ENCODE data around the gene SGCD. TPM values are rescaled to one million over a fixed set of nuclear protein-coding genes. Genes with fewer than 3 reads are reported as not detected.

The SGCD gene
- total RNA-seq, 1 experiment from 2014 or later = not detected

DNA sequence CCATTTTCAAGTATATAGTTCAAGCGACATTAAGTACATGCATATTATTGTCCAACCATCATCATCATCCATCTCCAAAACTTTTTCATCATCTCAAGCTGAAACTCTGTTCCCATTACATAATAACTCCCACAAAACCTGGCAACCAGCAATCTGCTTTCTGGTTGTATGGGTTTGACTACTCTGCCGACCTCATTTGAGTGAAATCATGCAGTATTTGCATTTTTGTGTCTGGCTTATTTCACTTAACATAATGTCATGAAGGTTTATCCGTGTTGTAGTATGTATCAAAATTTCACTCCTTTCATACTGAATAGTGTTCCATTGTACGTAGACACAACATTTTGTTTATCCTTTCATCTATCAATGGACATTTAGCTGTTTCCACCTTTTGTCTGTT is 74.8 kb downstream of the SGCD start:
- Histone ChIP-seq H2AFZ (ENCODE audit: low read depth, low read length, poor library complexity, severe bottlenecking) (no peak overlapping the region), H3K9me2 (ENCODE audit: insufficient read depth) (no peaks in the 10 kb centered on the region), H3K79me2 (ENCODE audit: insufficient read depth, low read length) (no peaks in the 10 kb centered on the region), H3K9ac (ENCODE audit: low read length) (no peak overlapping the region), H3K4me1 (ENCODE audit: control insufficient read depth in 1 of 2, insufficient read depth in 2 of 2, low read length in 2 of 2) (no peaks in the 10 kb centered on the region), H3K9me3 (ENCODE audit: control insufficient read depth in 1 of 2, insufficient read depth in 1 of 2, low read depth in 1 of 2, low read length in 2 of 2) (no peaks in the 10 kb centered on the region), H3K27ac (ENCODE audit: low read depth, low read length) (no peak overlapping the region), H3K27me3 (ENCODE audit: insufficient read depth, low read length) (no peaks in the 10 kb centered on the region), H3K36me3 (ENCODE audit: control insufficient read depth in 1 of 2, insufficient read depth in 2 of 2, low read length in 2 of 2) (no peaks in the 10 kb centered on the region), H3K4me3 (replicated peaks in 1 of 2; ENCODE audit: low read depth in 1 of 2, low read length in 2 of 2) (no peak overlapping the region), H4K20me1 (ENCODE audit: insufficient read depth) (no peaks in the 10 kb centered on the region), H3K4me2 (ENCODE audit: low read length) (no peak overlapping the region)
- intact Hi-C loops (cut with micrococcal nuclease) = no loop called here
- CTCF ChIA-PET = no interaction called here
- ATAC-seq (no peak), DNase-seq (ENCODE audit: low read depth, low spot score) (no peak)
- RAD21 ChIA-PET (ENCODE audit: low non-redundant PET in 1 of 2, low total read pairs in 2 of 2, uncharacterized antibody in 2 of 2, unreplicated experiment in 2 of 2) = no interaction called here
- POLR2A ChIA-PET = no interaction called here
- TF ChIP-seq, protein P1, sequence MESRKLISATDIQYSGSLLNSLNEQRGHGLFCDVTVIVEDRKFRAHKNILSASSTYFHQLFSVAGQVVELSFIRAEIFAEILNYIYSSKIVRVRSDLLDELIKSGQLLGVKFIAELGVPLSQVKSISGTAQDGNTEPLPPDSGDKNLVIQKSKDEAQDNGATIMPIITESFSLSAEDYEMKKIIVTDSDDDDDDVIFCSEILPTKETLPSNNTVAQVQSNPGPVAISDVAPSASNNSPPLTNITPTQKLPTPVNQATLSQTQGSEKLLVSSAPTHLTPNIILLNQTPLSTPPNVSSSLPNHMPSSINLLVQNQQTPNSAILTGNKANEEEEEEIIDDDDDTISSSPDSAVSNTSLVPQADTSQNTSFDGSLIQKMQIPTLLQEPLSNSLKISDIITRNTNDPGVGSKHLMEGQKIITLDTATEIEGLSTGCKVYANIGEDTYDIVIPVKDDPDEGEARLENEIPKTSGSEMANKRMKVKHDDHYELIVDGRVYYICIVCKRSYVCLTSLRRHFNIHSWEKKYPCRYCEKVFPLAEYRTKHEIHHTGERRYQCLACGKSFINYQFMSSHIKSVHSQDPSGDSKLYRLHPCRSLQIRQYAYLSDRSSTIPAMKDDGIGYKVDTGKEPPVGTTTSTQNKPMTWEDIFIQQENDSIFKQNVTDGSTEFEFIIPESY (IDR thresholded peaks at IDR 0.05; ENCODE audit: extremely low read depth, insufficient replicate concordance, low read length) = no peak
- TF ChIP-seq RAD21 (IDR thresholded peaks at IDR 0.05; ENCODE audit: low read depth) = no peak
- TF ChIP-seq, protein P2, sequence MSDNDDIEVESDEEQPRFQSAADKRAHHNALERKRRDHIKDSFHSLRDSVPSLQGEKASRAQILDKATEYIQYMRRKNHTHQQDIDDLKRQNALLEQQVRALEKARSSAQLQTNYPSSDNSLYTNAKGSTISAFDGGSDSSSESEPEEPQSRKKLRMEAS (IDR thresholded peaks at IDR 0.05) = no peak
- TF ChIP-seq, protein P3, sequence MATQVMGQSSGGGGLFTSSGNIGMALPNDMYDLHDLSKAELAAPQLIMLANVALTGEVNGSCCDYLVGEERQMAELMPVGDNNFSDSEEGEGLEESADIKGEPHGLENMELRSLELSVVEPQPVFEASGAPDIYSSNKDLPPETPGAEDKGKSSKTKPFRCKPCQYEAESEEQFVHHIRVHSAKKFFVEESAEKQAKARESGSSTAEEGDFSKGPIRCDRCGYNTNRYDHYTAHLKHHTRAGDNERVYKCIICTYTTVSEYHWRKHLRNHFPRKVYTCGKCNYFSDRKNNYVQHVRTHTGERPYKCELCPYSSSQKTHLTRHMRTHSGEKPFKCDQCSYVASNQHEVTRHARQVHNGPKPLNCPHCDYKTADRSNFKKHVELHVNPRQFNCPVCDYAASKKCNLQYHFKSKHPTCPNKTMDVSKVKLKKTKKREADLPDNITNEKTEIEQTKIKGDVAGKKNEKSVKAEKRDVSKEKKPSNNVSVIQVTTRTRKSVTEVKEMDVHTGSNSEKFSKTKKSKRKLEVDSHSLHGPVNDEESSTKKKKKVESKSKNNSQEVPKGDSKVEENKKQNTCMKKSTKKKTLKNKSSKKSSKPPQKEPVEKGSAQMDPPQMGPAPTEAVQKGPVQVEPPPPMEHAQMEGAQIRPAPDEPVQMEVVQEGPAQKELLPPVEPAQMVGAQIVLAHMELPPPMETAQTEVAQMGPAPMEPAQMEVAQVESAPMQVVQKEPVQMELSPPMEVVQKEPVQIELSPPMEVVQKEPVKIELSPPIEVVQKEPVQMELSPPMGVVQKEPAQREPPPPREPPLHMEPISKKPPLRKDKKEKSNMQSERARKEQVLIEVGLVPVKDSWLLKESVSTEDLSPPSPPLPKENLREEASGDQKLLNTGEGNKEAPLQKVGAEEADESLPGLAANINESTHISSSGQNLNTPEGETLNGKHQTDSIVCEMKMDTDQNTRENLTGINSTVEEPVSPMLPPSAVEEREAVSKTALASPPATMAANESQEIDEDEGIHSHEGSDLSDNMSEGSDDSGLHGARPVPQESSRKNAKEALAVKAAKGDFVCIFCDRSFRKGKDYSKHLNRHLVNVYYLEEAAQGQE (IDR thresholded peaks at IDR 0.05; ENCODE audit: low read depth) = no peak
- TF ChIP-seq CEBPB (IDR thresholded peaks at IDR 0.05; ENCODE audit: low read depth) = no peak
- TF ChIP-seq EZH2phosphoT487 (IDR thresholded peaks at IDR 0.05; ENCODE audit: borderline replicate concordance) = no peak
- TF ChIP-seq TCF7L2 (IDR thresholded peaks at IDR 0.05; ENCODE audit: borderline replicate concordance, extremely low read depth, insufficient read depth, insufficient read length) = no peak
- no peak for TF ChIP-seq POLR2A (IDR thresholded peaks at IDR 0.05; ENCODE audit: borderline replicate concordance, extremely low read depth, insufficient read depth, insufficient read length)
- TF ChIP-seq CBX3 (IDR thresholded peaks at IDR 0.05; ENCODE audit: low read depth) = no peak
- no peak for TF ChIP-seq SP1 (IDR thresholded peaks at IDR 0.05; ENCODE audit: low read depth)
- TF ChIP-seq, protein P4, sequence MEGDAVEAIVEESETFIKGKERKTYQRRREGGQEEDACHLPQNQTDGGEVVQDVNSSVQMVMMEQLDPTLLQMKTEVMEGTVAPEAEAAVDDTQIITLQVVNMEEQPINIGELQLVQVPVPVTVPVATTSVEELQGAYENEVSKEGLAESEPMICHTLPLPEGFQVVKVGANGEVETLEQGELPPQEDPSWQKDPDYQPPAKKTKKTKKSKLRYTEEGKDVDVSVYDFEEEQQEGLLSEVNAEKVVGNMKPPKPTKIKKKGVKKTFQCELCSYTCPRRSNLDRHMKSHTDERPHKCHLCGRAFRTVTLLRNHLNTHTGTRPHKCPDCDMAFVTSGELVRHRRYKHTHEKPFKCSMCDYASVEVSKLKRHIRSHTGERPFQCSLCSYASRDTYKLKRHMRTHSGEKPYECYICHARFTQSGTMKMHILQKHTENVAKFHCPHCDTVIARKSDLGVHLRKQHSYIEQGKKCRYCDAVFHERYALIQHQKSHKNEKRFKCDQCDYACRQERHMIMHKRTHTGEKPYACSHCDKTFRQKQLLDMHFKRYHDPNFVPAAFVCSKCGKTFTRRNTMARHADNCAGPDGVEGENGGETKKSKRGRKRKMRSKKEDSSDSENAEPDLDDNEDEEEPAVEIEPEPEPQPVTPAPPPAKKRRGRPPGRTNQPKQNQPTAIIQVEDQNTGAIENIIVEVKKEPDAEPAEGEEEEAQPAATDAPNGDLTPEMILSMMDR (IDR thresholded peaks at IDR 0.05 in 2 of 3, conservative IDR thresholded peaks at IDR 0.05 in 1 of 3; ENCODE audit: borderline replicate concordance in 1 of 3, insufficient read depth in 1 of 3, low read depth in 2 of 3, low read length in 2 of 3) = no peak
- no peak for TF ChIP-seq JUND (IDR thresholded peaks at IDR 0.05)
- no peak for TF ChIP-seq SIN3A (IDR thresholded peaks at IDR 0.05; ENCODE audit: low read depth)
- TF ChIP-seq FOSL1 (IDR thresholded peaks at IDR 0.05; ENCODE audit: low read depth) = no peak
- no TSS peak for BruUV-seq (replicated peaks)

Measured in HCT116 (cell line).